Fibroblast of pulmonary artery (primary cell): ENCODE results near the gene MSH2.
"Not testable (repeated sequence)": the region's sequence is repeated elsewhere in the genome, so short reads cannot be mapped to it uniquely, and the experiment has no call there.

Source experiments
- DNase-seq: peaks from one replicate; pipeline ENCODE4 v3.0.0-alpha.2; 2010; ENCODE audit warnings: low read depth
- H3K4me3 ChIP-seq: replicated peaks from 2 replicates; pipeline ENCODE4 v1.5.1; 2011; ENCODE audit warnings: low read depth, mild to moderate bottlenecking, control low read depth, low read length, moderate library complexity
- CTCF ChIP-seq: IDR thresholded peaks from 2 replicates; pipeline ENCODE4 v1.5.1; 2011; ENCODE audit warnings: mild to moderate bottlenecking, control low read depth, low read length, inconsistent platforms; ENCODE audit errors: missing control alignments

Gene MSH2

GRCh38 chr2:47360927-47361326 lies 42.0 kb upstream of the MSH2 start:
- TF ChIP-seq CTCF = no peak

GRCh38 chr2:47361505-47362229 lies 41.3 kb upstream of the MSH2 start:
- not testable (repeated sequence) for H3K4me3 ChIP-seq, DNase-seq

More at GRCh38 chr2:47360927-47361326, 42.0 kb upstream of the MSH2 start:
- no peak overlapping the region for H3K4me3 ChIP-seq
- no peak for DNase-seq

- H3K4me3 ChIP-seq = no peak overlapping the region
- no peak for DNase-seq
- no peak for TF ChIP-seq CTCF
Observed at GRCh38 chr2:47373747-47374146, 29.2 kb upstream of the MSH2 start.

- TF ChIP-seq CTCF = no peak
- DNase-seq = no peak
- no peak overlapping the region for H3K4me3 ChIP-seq
Observed at GRCh38 chr2:47375307-47375706, 27.6 kb upstream of the MSH2 start.

- DNase-seq = no peak
- TF ChIP-seq CTCF = no peak
- no peak overlapping the region for H3K4me3 ChIP-seq
Observed at GRCh38 chr2:47379384-47379783, 23.6 kb upstream of the MSH2 start.

- no peak overlapping the region for H3K4me3 ChIP-seq
- DNase-seq = no peak
- no peak for TF ChIP-seq CTCF
Observed at GRCh38 chr2:47381408-47381807, 21.5 kb upstream of the MSH2 start.

- DNase-seq = no peak
- H3K4me3 ChIP-seq = no peak overlapping the region
- TF ChIP-seq CTCF = no peak
Observed at GRCh38 chr2:47386551-47386950, 16.4 kb upstream of the MSH2 start.
